GM12801 (cell line): ENCODE results near the gene TEDC1.

Experiments used
- TF ChIP-seq, protein P1 (sequence below): IDR thresholded peaks from one replicate; pipeline ENCODE4 v1.5.1; 2011; ENCODE audit warnings: control low read depth; ENCODE audit not compliant: insufficient read length; ENCODE audit errors: extremely low read depth

TEDC1 gene

DNA sequence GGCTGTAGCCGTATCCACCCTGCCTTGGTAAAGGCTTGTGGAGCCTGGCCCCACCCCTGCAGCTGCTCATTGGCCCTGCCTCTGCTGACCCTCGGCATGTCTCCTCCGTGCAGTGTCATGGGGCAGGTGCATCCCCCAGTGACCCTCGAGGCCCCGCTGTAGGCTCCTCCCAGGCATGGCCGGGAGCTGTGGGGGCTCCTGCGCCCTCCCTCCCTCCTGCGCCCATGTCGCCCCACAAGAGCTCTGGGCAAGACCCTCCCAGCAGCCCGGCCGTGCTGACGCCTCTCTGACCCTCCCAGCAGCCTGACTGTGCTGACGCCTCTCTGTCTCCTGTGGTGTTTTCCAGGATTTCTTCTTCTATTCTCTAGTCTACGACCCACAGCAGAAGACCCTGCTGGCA, 37.2 kb upstream of the TEDC1 start:
- TF ChIP-seq, protein P1, sequence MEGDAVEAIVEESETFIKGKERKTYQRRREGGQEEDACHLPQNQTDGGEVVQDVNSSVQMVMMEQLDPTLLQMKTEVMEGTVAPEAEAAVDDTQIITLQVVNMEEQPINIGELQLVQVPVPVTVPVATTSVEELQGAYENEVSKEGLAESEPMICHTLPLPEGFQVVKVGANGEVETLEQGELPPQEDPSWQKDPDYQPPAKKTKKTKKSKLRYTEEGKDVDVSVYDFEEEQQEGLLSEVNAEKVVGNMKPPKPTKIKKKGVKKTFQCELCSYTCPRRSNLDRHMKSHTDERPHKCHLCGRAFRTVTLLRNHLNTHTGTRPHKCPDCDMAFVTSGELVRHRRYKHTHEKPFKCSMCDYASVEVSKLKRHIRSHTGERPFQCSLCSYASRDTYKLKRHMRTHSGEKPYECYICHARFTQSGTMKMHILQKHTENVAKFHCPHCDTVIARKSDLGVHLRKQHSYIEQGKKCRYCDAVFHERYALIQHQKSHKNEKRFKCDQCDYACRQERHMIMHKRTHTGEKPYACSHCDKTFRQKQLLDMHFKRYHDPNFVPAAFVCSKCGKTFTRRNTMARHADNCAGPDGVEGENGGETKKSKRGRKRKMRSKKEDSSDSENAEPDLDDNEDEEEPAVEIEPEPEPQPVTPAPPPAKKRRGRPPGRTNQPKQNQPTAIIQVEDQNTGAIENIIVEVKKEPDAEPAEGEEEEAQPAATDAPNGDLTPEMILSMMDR: no peak

DNA sequence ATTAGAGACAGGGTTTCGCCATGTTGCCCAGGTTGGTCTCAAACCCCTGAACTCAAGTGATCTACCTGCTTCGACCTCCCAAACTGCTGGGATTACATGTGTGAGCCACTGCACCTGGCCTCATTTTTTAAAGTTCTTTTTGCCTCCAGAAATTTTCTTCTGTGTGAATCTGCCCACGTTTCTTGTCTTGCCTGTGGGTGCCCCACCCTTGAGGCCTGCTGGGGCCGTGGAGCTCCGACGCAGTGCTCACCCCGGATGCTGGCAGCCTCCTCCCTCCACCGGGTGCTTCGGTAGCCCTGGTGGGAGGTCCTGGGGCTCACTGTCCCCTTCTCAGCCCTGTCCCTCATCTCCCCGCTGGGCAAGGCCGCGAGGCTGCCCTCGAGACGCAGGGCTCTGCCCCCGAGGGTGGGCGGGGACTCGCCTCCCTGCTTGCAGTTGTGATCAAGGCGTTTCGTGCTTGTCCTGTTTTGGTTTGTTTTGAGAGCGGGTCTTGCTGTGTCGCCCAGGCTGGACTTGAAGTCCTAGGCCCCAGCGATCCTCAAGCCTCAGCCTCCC, 35.9 kb upstream of the TEDC1 start:
- TF ChIP-seq, protein P1: no peak

DNA sequence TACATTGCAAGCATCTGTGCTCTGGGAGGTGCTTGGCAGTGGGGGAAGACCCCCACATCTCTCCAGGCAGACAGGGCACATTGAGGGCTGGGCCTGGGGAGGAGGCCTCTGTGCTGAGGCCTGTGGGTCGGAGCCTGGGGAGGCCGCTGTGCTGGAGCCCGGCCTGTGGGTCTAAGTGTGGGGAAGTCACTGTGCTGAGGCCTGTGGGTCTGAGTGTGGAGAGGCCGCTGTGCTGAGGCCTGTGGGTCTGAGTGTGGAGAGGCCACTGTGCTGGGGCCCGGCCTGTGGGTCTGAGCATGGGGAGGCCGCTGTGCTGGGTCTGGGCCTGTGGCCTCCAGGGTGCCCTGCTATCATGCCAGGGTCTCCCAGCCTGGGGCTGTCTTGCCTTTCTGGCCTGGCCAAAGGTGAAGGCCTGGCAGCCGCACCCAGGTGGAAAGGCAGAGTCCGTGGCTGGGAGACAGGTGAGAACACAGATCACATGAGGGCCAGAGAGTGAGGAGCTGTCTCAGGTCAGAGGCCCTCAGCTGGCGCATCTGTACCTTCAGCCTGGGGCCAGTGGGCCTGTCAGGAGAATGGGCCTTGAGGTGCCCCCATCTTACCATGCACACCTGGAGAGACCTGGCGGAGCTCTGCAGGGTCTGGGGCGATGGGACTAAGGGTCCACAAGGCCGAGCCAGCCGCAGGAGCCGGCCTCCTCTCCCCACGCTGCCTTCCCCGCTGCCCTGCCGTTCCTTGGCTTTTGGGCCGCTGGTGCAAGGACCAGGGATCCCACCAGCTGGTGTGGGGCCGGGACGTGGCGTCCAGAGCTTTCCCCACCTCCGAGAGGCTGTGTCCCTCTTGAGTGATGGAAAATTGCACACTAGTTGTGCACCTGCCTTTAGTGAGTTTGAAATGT, 35.0 kb upstream of the TEDC1 start:
- TF ChIP-seq, protein P1: no peak

DNA sequence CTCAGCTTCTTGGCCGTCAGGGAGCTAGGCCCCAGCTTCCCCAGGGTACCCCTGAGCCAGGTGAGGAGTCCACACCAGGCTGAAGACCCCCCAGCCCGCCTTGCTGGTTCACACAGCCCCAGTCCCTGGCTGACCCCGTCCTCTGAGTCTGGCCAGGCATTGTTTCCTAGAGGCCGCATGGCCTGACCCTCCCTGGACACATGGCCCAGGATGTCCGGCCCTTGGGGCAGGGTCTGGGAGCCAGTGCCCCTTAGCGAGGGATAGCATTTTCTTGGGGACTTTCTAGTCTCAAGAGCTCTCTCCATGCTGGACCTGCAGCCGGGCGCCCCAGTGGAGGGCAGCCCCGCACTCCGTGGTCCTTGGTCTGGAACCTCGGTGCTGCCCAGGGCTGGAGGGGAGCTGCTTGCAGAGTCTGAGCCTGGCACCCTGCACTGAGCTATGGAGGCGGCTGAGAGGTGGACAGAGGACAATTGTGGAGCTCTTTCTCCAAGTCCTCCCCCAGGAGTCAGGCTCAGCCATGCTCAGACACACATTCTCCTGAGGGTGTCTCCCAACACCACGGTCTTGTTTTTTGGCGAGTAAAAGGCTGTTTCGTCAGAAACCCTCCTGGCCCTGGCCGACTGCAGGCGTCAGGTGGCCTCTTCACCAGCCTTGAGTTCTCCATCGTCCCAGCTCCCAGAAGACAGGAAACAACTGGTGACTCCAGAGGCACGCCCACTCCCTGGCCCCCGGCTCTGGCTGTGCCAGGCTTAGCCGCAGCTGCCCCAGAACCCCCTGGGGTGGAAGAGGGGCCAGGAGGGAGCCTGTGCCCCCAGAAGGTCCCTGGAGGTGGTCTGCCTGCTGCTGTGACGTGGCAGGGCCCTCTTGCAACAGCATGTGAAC, 34.1 kb upstream of the TEDC1 start:
- TF ChIP-seq, protein P1: no peak

DNA sequence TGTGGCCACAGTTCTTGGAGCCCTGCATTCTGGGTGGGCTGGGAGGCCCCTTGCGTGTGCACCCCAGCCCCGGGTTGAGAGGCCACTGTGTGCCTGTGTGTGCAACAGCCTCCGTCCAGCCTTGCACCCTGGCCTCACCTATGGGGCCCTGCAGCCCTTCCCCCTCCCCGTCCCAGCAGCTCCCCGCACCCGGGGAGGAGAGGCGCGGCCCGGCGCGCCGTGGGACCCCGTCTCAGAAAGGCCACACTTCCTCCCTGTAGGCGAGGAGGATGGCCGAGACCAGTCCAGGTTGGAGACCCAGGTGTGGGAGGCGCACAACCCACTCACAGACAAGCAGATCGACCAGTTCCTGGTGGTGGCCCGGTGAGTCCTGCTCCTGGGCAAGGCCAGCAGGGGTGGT, 33.0 kb upstream of the TEDC1 start:
- TF ChIP-seq, protein P1: no peak

DNA sequence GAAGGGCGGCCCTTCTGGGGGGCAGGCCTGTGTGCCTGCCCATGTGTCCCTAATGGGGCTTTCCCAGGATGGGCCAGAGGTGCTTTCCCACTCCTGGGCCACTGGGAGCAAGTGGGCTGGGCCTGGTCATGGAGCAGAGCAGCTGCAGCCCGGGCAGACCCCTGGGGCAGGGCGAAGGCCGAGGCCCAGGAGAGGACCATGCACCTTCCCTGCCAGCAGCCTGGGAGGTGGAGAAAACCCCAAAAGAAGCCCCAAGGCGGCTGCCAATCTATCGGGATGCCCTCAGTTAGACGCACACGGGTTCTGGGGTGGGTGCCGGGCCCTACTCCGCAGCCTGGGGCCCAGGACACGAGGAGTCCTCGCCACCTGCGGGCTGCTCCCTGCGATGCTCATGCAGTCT, 32.5 kb upstream of the TEDC1 start:
- TF ChIP-seq, protein P1: no peak

DNA sequence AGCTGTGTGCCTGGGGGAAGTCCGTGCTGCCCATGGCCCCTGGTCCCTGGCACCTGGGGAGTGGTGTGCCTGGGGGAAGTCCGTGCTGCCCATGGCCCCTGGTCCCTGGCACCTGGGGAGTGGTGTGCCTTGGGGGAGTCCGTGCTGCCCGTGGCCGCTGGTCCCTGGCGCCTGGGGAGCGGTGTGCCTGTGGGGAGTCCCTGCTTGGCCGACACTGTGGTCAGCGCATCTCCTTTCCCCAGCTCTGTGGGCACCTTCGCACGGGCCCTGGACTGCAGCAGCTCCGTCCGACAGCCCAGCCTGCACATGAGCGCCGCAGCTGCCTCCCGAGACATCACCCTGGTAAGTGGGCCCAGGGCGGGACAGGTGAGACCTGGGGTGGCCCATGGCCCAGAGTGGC, 30.9 kb upstream of the TEDC1 start:
- TF ChIP-seq, protein P1: no peak
